LNCaP clone FGC (cell line): Measurements from ENCODE around the gene ESR2.

ENCODE experiments used
- DNase-seq: peaks from one replicate; pipeline ENCODE4 v3.0.0-alpha.2; 2011; ENCODE audit warnings: low read depth
- H3K4me3 ChIP-seq: 2 replicates; pipeline ENCODE4 v1.5.1; 2011; ENCODE audit warnings: mild to moderate bottlenecking, low read depth, low read length, control low read depth
- CTCF ChIP-seq: IDR thresholded peaks from 2 replicates; pipeline ENCODE4 v1.5.1; 2012; ENCODE audit warnings: mild to moderate bottlenecking; ENCODE audit not compliant: control insufficient read depth, insufficient read depth; ENCODE audit errors: extremely low read depth

The ESR2 gene

DNA sequence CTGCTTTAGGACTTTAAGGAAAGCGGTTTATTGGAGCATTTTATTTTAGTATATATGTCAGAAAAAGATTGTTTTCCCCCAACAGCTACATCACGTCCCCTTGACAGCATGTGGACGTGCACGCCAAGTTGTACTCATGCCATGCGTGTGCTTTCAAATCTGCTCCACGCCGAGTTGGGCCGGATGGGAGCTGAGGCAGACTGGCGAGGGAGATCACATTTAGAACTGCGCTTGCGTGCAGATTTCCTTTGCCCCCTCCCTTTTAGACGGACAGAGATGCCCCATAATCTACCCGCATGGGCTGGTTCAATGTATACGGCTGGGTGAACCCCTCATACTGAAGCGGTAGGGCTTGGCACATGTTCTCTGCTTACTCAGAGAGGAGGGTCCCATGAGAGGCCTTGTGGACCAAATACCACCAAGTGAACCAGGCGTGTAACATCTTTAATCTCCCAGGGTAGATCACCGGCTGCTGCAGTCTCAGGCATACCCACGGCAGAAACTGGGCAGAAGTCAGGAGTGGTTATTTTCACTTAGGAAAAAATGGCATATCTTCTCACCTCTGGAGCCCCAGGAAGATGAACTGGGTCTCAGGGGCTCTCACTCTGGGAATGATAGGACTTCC lies 92.1 kb downstream of the ESR2 start:
- TF ChIP-seq CTCF = no peak
- H3K4me3 ChIP-seq = no peak overlapping the region
- DNase-seq = no peak

DNA sequence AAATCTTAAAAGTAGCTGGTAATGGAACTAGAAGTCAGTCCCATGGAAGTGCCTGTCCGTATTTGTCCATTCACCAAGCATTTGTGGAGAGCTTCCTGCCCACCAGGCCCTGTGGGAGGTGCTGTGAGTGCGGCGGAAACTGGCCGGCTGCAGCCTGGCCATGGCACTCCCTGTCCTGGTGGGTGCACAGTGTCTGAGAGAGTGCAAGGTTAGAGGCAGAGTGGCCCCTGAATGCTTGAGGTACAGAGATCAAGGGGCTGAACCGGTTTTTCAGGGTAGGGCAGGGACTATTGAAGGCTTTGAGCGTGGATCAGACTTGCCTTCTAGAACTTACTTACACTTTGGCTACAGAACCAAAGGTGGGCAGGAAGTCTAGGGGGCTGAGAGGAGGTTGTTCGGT lies 92.9 kb downstream of the ESR2 start:
- DNase-seq = no peak
- TF ChIP-seq CTCF = no peak
- H3K4me3 ChIP-seq = no peak overlapping the region

DNA sequence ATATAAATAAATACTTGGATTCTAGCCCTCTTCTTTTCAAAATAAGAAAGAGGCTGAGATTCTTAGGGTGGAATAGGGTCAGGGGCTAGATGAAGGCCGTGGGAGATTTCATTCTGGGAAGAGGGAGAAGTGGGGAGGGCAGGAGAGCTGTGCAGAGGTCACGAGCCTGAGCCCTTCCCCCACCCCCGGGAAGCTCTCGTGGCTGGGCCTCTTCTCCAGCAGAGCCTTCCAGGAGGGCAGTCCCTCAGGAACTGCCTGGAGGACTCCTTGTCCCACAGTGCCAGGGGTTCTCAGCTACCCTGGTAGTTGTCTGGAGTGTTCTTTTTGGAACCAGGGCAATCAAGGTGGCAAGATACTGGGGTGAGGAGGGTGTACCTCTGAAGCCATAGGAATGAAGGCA lies 94.0 kb downstream of the ESR2 start:
- no peak for DNase-seq
- TF ChIP-seq CTCF = no peak
- H3K4me3 ChIP-seq = no peak overlapping the region

GRCh38 chr14:64198486-64198885 lies 95.7 kb downstream of the ESR2 start:
- TF ChIP-seq CTCF = no peak
- no peak for DNase-seq
- no peak overlapping the region for H3K4me3 ChIP-seq

DNA sequence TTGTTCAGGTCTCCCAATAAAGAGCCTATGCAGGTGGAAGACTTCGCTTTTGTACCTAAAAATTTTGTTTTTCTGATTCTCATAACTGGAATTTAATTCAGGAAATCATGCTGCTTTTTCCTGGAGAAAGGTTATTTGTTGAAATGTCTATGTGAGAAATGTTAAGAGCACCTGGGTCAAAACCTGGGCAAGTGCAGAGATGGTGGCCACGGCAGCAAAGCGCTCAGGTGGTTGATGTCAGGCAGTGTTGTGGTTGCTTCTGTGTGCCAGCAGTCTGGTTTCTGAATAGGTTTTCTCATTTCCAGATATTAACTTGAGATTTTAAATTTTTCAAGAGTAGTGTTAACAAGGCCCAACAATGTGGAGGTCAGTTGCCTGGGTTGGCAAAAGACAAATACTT lies 96.2 kb downstream of the ESR2 start:
- DNase-seq = no peak
- no peak for TF ChIP-seq CTCF
- no peak overlapping the region for H3K4me3 ChIP-seq

- no peak overlapping the region for H3K4me3 ChIP-seq
- no peak for DNase-seq
- no peak for TF ChIP-seq CTCF
Observed at GRCh38 chr14:64196814-64197411, 97.3 kb downstream of the ESR2 start.

GRCh38 chr14:64196056-64196455 lies 98.1 kb downstream of the ESR2 start:
- DNase-seq = no peak
- no peak overlapping the region for H3K4me3 ChIP-seq
- no peak for TF ChIP-seq CTCF
